Sigmoid colon (tissue), 4 donors: ENCODE results near the gene C2CD4A.

ENCODE experiments used
- EP300 ChIP-seq, 4 donors: sonication (generic); formaldehyde crosslinking; IDR thresholded peaks; one replicate each; pipeline ENCODE4 v1.6.1; 2017; ENCODE audit warnings: antibody characterized with exemption in 4 of 4
- POLR2A ChIP-seq, 2 donors: fragments of 450-650 bp; IDR thresholded peaks; one replicate each; pipeline ENCODE4 v1.6.1; 2016; ENCODE audit warnings: antibody characterized with exemption in 2 of 2, mild to moderate bottlenecking in 2 of 2, moderate library complexity in 2 of 2
- POLR2AphosphoS5 ChIP-seq, 4 donors: sonication (generic); formaldehyde crosslinking; IDR thresholded peaks; one replicate each; pipeline ENCODE4 v1.6.1; 2017; ENCODE audit warnings: antibody characterized with exemption in 4 of 4
- TF ChIP-seq, protein P1 (sequence below), 4 experiments: fragments of 450-650 bp in 3 of 4; fragments of 200-600 bp in 1 of 4; IDR thresholded peaks; one replicate each; pipeline ENCODE4 v1.5.1; 2016 to 2019; ENCODE audit warnings: antibody characterized with exemption in 4 of 4, mild to moderate bottlenecking in 3 of 4, moderate library complexity in 2 of 4

- TF ChIP-seq, protein P1, sequence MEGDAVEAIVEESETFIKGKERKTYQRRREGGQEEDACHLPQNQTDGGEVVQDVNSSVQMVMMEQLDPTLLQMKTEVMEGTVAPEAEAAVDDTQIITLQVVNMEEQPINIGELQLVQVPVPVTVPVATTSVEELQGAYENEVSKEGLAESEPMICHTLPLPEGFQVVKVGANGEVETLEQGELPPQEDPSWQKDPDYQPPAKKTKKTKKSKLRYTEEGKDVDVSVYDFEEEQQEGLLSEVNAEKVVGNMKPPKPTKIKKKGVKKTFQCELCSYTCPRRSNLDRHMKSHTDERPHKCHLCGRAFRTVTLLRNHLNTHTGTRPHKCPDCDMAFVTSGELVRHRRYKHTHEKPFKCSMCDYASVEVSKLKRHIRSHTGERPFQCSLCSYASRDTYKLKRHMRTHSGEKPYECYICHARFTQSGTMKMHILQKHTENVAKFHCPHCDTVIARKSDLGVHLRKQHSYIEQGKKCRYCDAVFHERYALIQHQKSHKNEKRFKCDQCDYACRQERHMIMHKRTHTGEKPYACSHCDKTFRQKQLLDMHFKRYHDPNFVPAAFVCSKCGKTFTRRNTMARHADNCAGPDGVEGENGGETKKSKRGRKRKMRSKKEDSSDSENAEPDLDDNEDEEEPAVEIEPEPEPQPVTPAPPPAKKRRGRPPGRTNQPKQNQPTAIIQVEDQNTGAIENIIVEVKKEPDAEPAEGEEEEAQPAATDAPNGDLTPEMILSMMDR (IDR thresholded peaks at IDR 0.05): no peak
- no peak for TF ChIP-seq EP300 (IDR thresholded peaks at IDR 0.05)
- TF ChIP-seq POLR2A (IDR thresholded peaks at IDR 0.05): no peak
- TF ChIP-seq POLR2AphosphoS5 (IDR thresholded peaks at IDR 0.05): no peak
Observed at GRCh38 chr15:62104401-62104800, 37.6 kb downstream of the C2CD4A start.
